ENCODE results near the gene RARB. TPM values are rescaled to one million over a fixed set of nuclear protein-coding genes. Genes with fewer than 3 reads are reported as not detected.

Gene RARB
- total RNA-seq, 1 donor from 2014 or later = 1.8 TPM

- Histone ChIP-seq H3K36me3 (no peaks in the 10 kb centered on the region), H3K4me2 (no peak overlapping the region), H3K27ac (no peak overlapping the region), H3K79me2 (ENCODE audit: low read depth) (no peaks in the 10 kb centered on the region), H3K4me1 (peaks cover 16% of the 10 kb centered on the region), H4K20me1 (ENCODE audit: low read depth) (no peaks in the 10 kb centered on the region), H3K27me3 (no peaks in the 10 kb centered on the region), H2AFZ (replicated peaks) (no peak overlapping the region), H3K9ac (no peak overlapping the region), H3F3A (ENCODE audit: low read depth) (peaks cover 12% of the 10 kb centered on the region), H3K9me3 (ENCODE audit: low read depth) (no peaks in the 10 kb centered on the region), H3K4me3 (no peak overlapping the region)
- Mint-ChIP-seq H3K36me3 (no peaks in the 10 kb centered on the region), H3K27me3 (ENCODE audit: insufficient read depth, low read depth) (peaks cover 2% of the 10 kb centered on the region), H3K4me3 (no peak overlapping the region), H3K9me3 (no peaks in the 10 kb centered on the region), H3K27ac (no peak overlapping the region), H3K4me1 (peaks cover 10% of the 10 kb centered on the region)
- no peak for DNase-seq (ENCODE audit: low spot score)
- TF ChIP-seq, protein P1, sequence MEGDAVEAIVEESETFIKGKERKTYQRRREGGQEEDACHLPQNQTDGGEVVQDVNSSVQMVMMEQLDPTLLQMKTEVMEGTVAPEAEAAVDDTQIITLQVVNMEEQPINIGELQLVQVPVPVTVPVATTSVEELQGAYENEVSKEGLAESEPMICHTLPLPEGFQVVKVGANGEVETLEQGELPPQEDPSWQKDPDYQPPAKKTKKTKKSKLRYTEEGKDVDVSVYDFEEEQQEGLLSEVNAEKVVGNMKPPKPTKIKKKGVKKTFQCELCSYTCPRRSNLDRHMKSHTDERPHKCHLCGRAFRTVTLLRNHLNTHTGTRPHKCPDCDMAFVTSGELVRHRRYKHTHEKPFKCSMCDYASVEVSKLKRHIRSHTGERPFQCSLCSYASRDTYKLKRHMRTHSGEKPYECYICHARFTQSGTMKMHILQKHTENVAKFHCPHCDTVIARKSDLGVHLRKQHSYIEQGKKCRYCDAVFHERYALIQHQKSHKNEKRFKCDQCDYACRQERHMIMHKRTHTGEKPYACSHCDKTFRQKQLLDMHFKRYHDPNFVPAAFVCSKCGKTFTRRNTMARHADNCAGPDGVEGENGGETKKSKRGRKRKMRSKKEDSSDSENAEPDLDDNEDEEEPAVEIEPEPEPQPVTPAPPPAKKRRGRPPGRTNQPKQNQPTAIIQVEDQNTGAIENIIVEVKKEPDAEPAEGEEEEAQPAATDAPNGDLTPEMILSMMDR (IDR thresholded peaks at IDR 0.05) = no peak
- TF ChIP-seq EZH2 (IDR thresholded peaks at IDR 0.05) (no peak), EZH2phosphoT487 (IDR thresholded peaks at IDR 0.05) (no peak)
Measured at GRCh38 chr3:25437953-25438352, 9.9 kb downstream of the RARB start.

DNA sequence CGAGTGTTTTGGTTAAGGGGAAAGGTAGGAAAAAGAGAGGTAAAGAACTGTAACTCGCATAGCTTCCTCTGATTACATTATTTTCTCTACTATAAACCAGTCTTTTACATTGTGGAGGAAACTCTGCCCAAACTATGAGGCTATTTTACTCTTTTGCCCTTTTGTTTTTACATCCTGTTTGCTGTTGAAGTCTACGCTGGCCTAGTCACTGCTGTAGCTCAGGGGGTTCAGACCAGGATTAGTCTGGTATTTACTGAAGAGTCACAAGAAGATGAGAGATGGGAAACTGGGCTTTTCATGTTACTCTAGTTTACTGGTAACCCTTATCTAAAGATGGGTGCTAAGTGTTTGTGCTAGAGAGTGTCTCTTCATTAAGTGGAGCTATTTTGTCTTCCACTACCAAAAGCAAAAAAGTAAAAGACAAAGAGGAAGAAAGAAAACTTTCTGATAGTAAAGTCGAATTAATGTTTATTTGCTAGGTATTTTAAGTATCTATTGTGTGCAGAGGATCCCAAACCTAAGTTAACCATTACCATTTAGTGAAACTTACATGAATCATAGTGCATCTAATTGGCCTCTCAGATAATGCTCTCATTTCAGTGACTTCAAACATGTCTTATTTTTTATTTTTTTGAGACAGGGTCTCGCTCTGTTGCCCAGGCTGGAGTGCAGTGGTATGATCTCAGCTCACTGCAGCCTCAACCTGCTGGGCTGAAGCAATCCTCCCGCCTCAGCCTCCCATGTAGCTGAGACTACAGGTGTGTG lies 10.9 kb downstream of the RARB start:
- no peak overlapping the region for H3K27ac Mint-ChIP-seq
- peaks cover 1% of the 10 kb centered on the region for H3K27me3 Mint-ChIP-seq (ENCODE audit: insufficient read depth, low read depth)
- Histone ChIP-seq H3F3A (ENCODE audit: low read depth) (peaks cover 14% of the 10 kb centered on the region), H3K36me3 (no peaks in the 10 kb centered on the region), H2AFZ (replicated peaks) (no peak overlapping the region), H3K27ac (no peak overlapping the region), H4K20me1 (ENCODE audit: low read depth) (no peaks in the 10 kb centered on the region), H3K4me1 (peaks cover 12% of the 10 kb centered on the region), H3K79me2 (ENCODE audit: low read depth) (no peaks in the 10 kb centered on the region), H3K27me3 (no peaks in the 10 kb centered on the region), H3K4me2 (no peak overlapping the region), H3K9me3 (ENCODE audit: low read depth) (no peaks in the 10 kb centered on the region), H3K4me3 (no peak overlapping the region), H3K9ac (no peak overlapping the region)
- H3K9me3 Mint-ChIP-seq = no peaks in the 10 kb centered on the region
- peaks cover 8% of the 10 kb centered on the region for H3K4me1 Mint-ChIP-seq
- DNase-seq (ENCODE audit: low spot score) = no peak
- H3K36me3 Mint-ChIP-seq = no peaks in the 10 kb centered on the region
- TF ChIP-seq EZH2 (IDR thresholded peaks at IDR 0.05) (no peak), EZH2phosphoT487 (IDR thresholded peaks at IDR 0.05) (no peak)
- TF ChIP-seq, protein P1 (IDR thresholded peaks at IDR 0.05) = no peak
- H3K4me3 Mint-ChIP-seq = no peak overlapping the region

- no peaks in the 10 kb centered on the region for H3K79me2 ChIP-seq (ENCODE audit: low read depth)
Measured at GRCh38 chr3:25441234-25441856, 13.3 kb downstream of the RARB start.

More at GRCh38 chr3:25441234-25441856, 13.3 kb downstream of the RARB start:
- Histone ChIP-seq H3K9ac (no peak overlapping the region), H2AFZ (replicated peaks) (no peak overlapping the region), H3K27ac (no peak overlapping the region), H3K4me3 (no peak overlapping the region), H3K4me1 (peaks cover 8% of the 10 kb centered on the region), H3K4me2 (no peak overlapping the region), H3K36me3 (no peaks in the 10 kb centered on the region), H3F3A (ENCODE audit: low read depth) (peaks cover 14% of the 10 kb centered on the region), H4K20me1 (ENCODE audit: low read depth) (no peaks in the 10 kb centered on the region), H3K9me3 (ENCODE audit: low read depth) (no peaks in the 10 kb centered on the region), H3K27me3 (no peaks in the 10 kb centered on the region)
- TF ChIP-seq, protein P1 (IDR thresholded peaks at IDR 0.05) = peak; percentile 73
- TF ChIP-seq EZH2 (IDR thresholded peaks at IDR 0.05) = no peak
- no peak for TF ChIP-seq EZH2phosphoT487 (IDR thresholded peaks at IDR 0.05)
- peaks cover 10% of the 10 kb centered on the region for H3K4me1 Mint-ChIP-seq
- H3K27me3 Mint-ChIP-seq (ENCODE audit: insufficient read depth, low read depth) = no peaks in the 10 kb centered on the region
- peak; percentile 8 for DNase-seq (ENCODE audit: low spot score)
- no peak overlapping the region for H3K4me3 Mint-ChIP-seq
- no peaks in the 10 kb centered on the region for H3K36me3 Mint-ChIP-seq
- H3K9me3 Mint-ChIP-seq = no peaks in the 10 kb centered on the region
- H3K27ac Mint-ChIP-seq = no peak overlapping the region
